Adrenal gland (tissue), 5 donors: ENCODE results near the gene PRAMEF20.
"Not testable (repeated sequence)": the region's sequence is repeated elsewhere in the genome, so short reads cannot be mapped to it uniquely, and the experiment has no call there.

Experiments used
- CTCF ChIP-seq, 6 experiments: fragments of 450-650 bp in 4 of 6; fragments of 200-600 bp in 2 of 6; sonication (generic) in 1 of 6; IDR thresholded peaks; 1 replicate in 5 of 6; 2 replicates in 1 of 6; pipeline versions ENCODE4 v1.5.1 to v1.8.0; 2016 to 2021; ENCODE audit warnings: antibody characterized with exemption in 6 of 6, mild to moderate bottlenecking in 2 of 6, moderate library complexity in 1 of 6
- POLR2A ChIP-seq, 2 donors: fragments of 450-650 bp; IDR thresholded peaks; one replicate each; pipeline ENCODE4 v1.6.1; 2017; ENCODE audit warnings: antibody characterized with exemption in 2 of 2, mild to moderate bottlenecking in 2 of 2, moderate library complexity in 1 of 2
- donor health status: DM: no; HTN: no; CAD: no.

- not testable (repeated sequence) for TF ChIP-seq CTCF, POLR2A (IDR thresholded peaks at IDR 0.05)
These were observed at the start of gene PRAMEF20 for GRCh38 chr1:13410150-13410549.
